HepG2 (cell line): ENCODE data around the gene PPFIA3. TPM values are rescaled to one million over a fixed set of nuclear protein-coding genes. Genes with fewer than 3 reads are reported as not detected.

ENCODE experiments used
- ELF1 ChIP-seq: sonication (generic); formaldehyde crosslinking; IDR thresholded peaks from 2 replicates; pipeline ENCODE4 v1.4.0; 2020; ENCODE audit warnings: missing genetic modification reagents
- EZH2 ChIP-seq: conservative IDR thresholded peaks from 2 replicates; pipeline ENCODE4 v1.6.1; 2012; ENCODE audit warnings: mild to moderate bottlenecking, low read depth, low read length, moderate library complexity
- FOXO1 ChIP-seq: sonication (generic); formaldehyde crosslinking; IDR thresholded peaks from 2 replicates; pipeline ENCODE4 v1.4.0; 2020; ENCODE audit warnings: missing genetic modification reagents
- HNRNPLL ChIP-seq: fragments of 200-400 bp; formaldehyde crosslinking; IDR thresholded peaks from 2 replicates; pipeline ENCODE4 v1.6.1; 2017; ENCODE audit warnings: mild to moderate bottlenecking, low read depth, low read length; ENCODE audit not compliant: poor library complexity, severe bottlenecking
- JDP2 ChIP-seq: sonication (generic); formaldehyde crosslinking; IDR thresholded peaks from 2 replicates; pipeline ENCODE4 v1.8.1; 2022; ENCODE audit warnings: missing genetic modification reagents, borderline replicate concordance
- MIXL1 ChIP-seq: IDR thresholded peaks from 2 replicates; pipeline ENCODE4 v1.6.1; 2016
- NR1H2 ChIP-seq: sonication (generic); formaldehyde crosslinking; IDR thresholded peaks from 2 replicates; pipeline ENCODE4 v1.8.1; 2022; ENCODE audit warnings: low read depth, missing genetic modification reagents, borderline replicate concordance
- PHB2 ChIP-seq: fragments of 450-650 bp; IDR thresholded peaks from 2 replicates; pipeline ENCODE4 v1.6.1; 2018; ENCODE audit not compliant: partially characterized antibody
- SP5 ChIP-seq: IDR thresholded peaks from 2 replicates; pipeline ENCODE4 v1.6.1; 2016; ENCODE audit warnings: low read depth, borderline replicate concordance
- TAF15 ChIP-seq: fragments of 200-400 bp; formaldehyde crosslinking; IDR thresholded peaks from one replicate; pipeline ENCODE4 v1.6.1; 2018; ENCODE audit warnings: mild to moderate bottlenecking, low read depth, low read length; ENCODE audit not compliant: poor library complexity, severe bottlenecking
- TRIM24 ChIP-seq: sonication (generic); formaldehyde crosslinking; IDR thresholded peaks from 2 replicates; pipeline ENCODE4 v1.8.0; 2022; ENCODE audit warnings: mild to moderate bottlenecking, missing genetic modification reagents
- ZNF143 ChIP-seq: sonication (generic); formaldehyde crosslinking; IDR thresholded peaks from 2 replicates; pipeline ENCODE4 v1.4.0; 2020; ENCODE audit warnings: missing genetic modification reagents
- ZNF562 ChIP-seq: sonication (generic); formaldehyde crosslinking; IDR thresholded peaks from 2 replicates; pipeline ENCODE4 v1.8.0; 2022; ENCODE audit warnings: missing genetic modification reagents, borderline replicate concordance
- ZNF75D ChIP-seq: sonication (generic); formaldehyde crosslinking; IDR thresholded peaks from 2 replicates; pipeline ENCODE4 v1.8.1; 2023; ENCODE audit warnings: missing genetic modification reagents, mild to moderate bottlenecking, borderline replicate concordance
- polyA plus RNA-seq, 8 experiments: library from polyadenylated mRNA; depleted of rRNA in 3 of 8; stranded (reverse) in 7 of 8; unstranded in 1 of 8; fragments of >200 nt; fragmentation: Illumina TruSeq in 4 of 8; extraction: Trizol in 4 of 8; gene quantifications; 2 replicates each; pipeline versions ENCODE4 v1.2.1 to v1.2.3, GENCODE V29; 2011 to 2016; ENCODE audit warnings: low read depth in 4 of 8, missing spikeins in 1 of 8, mixed read lengths in 1 of 8; ENCODE audit not compliant: insufficient read depth in 1 of 8
- total RNA-seq, 5 experiments: library from RNA; depleted of rRNA; stranded (reverse); fragments of >200 nt; fragmentation: Illumina TruSeq; extraction: Trizol; gene quantifications; 2 replicates each; pipeline ENCODE4 v1.2.3, GENCODE V29; 2016; ENCODE audit warnings: low read depth in 1 of 5
- TF ChIP-seq, protein P1 (sequence below): sonication (generic); formaldehyde crosslinking; IDR thresholded peaks from 2 replicates; pipeline ENCODE4 v1.5.0; 2020; ENCODE audit warnings: mild to moderate bottlenecking, missing genetic modification reagents
- TF ChIP-seq, protein P2 (sequence below): fragments of 450-650 bp; IDR thresholded peaks from 2 replicates; pipeline ENCODE4 v1.6.1; 2017; ENCODE audit warnings: mild to moderate bottlenecking
- TF ChIP-seq, protein P3 (sequence below): sonication (generic); formaldehyde crosslinking; IDR thresholded peaks from 2 replicates; pipeline ENCODE4 v1.5.0; 2020; ENCODE audit warnings: mild to moderate bottlenecking, missing genetic modification reagents, moderate library complexity
- TF ChIP-seq, protein P4 (sequence below): sonication (generic); formaldehyde crosslinking; IDR thresholded peaks from 2 replicates; pipeline ENCODE4 v1.5.0; 2020; ENCODE audit warnings: missing genetic modification reagents
- TF ChIP-seq, protein P5 (sequence below), 2 experiments: fragments of 450-650 bp in 1 of 2; sonication (generic) in 1 of 2; formaldehyde crosslinking; IDR thresholded peaks; 2 replicates each; pipeline versions ENCODE4 v1.5.0 to v1.8.0; 2020 to 2022; ENCODE audit warnings: mild to moderate bottlenecking in 1 of 2, missing genetic modification reagents in 1 of 2

PPFIA3 gene
- total and polyA plus RNA-seq, 2 of the 13 experiments (the other 11 are each of a cell fraction or from before 2014, with no cell fraction given): 6.7 to 8.6 TPM

DNA sequence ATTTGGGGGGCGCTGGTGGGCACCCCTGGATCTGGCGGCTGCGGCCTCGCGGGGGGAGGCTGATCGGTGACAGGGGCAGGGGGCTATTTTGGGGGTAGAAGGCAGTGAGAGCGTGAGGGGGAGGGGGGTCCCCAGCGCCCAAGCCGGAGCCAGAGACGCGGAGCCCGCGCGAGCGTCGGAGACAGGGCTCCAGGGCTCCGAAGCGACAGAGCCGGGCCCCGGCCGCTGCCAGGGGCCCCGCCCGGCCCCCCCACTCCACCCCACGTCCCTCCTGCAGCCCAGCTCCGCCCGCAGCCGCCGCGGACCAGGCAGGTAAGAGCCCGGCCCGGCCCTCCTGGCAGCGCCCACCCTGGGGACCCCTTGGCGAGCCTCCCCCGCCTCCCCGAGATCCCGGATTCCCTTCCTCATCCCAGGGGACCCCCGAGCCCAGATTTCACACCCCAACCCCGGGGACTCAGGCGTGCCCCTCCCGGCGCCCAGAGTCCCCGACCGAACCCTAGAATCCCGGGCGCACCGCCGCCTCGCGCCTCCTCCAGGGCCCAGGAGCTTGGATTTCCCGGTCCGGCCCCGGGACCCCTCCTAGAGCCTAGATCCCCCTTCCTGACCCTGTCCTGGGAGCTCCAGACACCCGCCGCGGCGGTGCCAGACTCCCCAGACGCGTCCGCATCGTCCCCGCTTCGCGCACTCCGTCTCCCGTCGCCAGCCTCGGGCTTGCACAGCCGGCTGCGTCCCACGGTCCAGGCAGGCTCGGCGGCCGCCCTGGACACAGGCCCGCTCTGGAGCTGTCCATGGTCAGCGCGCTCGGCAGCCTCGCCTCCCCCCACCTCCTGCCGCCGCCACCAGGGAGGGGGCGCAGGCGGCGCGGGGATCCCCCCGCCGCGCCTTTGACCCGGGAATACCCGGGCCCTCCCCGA lies at the start of gene PPFIA3 (continued):
- TF ChIP-seq, protein P1, sequence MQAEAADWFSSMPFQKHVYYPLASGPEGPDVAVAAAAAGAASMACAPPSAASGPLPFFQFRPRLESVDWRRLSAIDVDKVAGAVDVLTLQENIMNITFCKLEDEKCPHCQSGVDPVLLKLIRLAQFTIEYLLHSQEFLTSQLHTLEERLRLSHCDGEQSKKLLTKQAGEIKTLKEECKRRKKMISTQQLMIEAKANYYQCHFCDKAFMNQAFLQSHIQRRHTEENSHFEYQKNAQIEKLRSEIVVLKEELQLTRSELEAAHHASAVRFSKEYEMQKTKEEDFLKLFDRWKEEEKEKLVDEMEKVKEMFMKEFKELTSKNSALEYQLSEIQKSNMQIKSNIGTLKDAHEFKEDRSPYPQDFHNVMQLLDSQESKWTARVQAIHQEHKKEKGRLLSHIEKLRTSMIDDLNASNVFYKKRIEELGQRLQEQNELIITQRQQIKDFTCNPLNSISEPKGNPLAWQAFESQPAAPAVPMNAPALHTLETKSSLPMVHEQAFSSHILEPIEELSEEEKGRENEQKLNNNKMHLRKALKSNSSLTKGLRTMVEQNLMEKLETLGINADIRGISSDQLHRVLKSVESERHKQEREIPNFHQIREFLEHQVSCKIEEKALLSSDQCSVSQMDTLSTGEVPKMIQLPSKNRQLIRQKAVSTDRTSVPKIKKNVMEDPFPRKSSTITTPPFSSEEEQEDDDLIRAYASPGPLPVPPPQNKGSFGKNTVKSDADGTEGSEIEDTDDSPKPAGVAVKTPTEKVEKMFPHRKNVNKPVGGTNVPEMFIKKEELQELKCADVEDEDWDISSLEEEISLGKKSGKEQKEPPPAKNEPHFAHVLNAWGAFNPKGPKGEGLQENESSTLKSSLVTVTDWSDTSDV: no peak
- no peak for TF ChIP-seq ELF1
- TF ChIP-seq ZNF75D (CRISPR knock-in tag): no peak
- TF ChIP-seq, protein P2, sequence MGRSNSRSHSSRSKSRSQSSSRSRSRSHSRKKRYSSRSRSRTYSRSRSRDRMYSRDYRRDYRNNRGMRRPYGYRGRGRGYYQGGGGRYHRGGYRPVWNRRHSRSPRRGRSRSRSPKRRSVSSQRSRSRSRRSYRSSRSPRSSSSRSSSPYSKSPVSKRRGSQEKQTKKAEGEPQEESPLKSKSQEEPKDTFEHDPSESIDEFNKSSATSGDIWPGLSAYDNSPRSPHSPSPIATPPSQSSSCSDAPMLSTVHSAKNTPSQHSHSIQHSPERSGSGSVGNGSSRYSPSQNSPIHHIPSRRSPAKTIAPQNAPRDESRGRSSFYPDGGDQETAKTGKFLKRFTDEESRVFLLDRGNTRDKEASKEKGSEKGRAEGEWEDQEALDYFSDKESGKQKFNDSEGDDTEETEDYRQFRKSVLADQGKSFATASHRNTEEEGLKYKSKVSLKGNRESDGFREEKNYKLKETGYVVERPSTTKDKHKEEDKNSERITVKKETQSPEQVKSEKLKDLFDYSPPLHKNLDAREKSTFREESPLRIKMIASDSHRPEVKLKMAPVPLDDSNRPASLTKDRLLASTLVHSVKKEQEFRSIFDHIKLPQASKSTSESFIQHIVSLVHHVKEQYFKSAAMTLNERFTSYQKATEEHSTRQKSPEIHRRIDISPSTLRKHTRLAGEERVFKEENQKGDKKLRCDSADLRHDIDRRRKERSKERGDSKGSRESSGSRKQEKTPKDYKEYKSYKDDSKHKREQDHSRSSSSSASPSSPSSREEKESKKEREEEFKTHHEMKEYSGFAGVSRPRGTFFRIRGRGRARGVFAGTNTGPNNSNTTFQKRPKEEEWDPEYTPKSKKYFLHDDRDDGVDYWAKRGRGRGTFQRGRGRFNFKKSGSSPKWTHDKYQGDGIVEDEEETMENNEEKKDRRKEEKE: no peak
- TF ChIP-seq, protein P3, sequence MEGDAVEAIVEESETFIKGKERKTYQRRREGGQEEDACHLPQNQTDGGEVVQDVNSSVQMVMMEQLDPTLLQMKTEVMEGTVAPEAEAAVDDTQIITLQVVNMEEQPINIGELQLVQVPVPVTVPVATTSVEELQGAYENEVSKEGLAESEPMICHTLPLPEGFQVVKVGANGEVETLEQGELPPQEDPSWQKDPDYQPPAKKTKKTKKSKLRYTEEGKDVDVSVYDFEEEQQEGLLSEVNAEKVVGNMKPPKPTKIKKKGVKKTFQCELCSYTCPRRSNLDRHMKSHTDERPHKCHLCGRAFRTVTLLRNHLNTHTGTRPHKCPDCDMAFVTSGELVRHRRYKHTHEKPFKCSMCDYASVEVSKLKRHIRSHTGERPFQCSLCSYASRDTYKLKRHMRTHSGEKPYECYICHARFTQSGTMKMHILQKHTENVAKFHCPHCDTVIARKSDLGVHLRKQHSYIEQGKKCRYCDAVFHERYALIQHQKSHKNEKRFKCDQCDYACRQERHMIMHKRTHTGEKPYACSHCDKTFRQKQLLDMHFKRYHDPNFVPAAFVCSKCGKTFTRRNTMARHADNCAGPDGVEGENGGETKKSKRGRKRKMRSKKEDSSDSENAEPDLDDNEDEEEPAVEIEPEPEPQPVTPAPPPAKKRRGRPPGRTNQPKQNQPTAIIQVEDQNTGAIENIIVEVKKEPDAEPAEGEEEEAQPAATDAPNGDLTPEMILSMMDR: no peak
- TF ChIP-seq ZNF562: no peak
- TF ChIP-seq, protein P4, sequence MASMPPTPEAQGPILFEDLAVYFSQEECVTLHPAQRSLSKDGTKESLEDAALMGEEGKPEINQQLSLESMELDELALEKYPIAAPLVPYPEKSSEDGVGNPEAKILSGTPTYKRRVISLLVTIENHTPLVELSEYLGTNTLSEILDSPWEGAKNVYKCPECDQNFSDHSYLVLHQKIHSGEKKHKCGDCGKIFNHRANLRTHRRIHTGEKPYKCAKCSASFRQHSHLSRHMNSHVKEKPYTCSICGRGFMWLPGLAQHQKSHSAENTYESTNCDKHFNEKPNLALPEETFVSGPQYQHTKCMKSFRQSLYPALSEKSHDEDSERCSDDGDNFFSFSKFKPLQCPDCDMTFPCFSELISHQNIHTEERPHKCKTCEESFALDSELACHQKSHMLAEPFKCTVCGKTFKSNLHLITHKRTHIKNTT: no peak
- no peak for TF ChIP-seq PHB2
- TF ChIP-seq HNRNPLL: no peak
- TF ChIP-seq, protein P5, sequence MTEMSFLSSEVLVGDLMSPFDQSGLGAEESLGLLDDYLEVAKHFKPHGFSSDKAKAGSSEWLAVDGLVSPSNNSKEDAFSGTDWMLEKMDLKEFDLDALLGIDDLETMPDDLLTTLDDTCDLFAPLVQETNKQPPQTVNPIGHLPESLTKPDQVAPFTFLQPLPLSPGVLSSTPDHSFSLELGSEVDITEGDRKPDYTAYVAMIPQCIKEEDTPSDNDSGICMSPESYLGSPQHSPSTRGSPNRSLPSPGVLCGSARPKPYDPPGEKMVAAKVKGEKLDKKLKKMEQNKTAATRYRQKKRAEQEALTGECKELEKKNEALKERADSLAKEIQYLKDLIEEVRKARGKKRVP (CRISPR knock-in tag; IDR thresholded peaks at IDR 0.05): no peak
- TF ChIP-seq ZNF143 (CRISPR knock-in tag): no peak
- TF ChIP-seq EZH2: no peak
- TF ChIP-seq MIXL1 (CRISPR knock-in tag): peak; percentile 69; the same call in 1 of the 2 replicates
- TF ChIP-seq JDP2 (CRISPR knock-in tag): no peak; the same call in 1 of the 2 replicates
- TF ChIP-seq TRIM24: no peak
- TF ChIP-seq TAF15: no peak
- TF ChIP-seq SP5 (CRISPR knock-in tag): no peak
- no peak for TF ChIP-seq NR1H2
- peak; percentile 57; the same call in 1 of the 2 replicates for TF ChIP-seq FOXO1 (CRISPR knock-in tag)
